HEK293 (cell line): ENCODE data around the gene ABCA2.
A peak's percentile ranks its signal among the peaks of the same experiment; 100 is the strongest.

Experiments
- GFI1B ChIP-seq: fragments of 450-650 bp; formaldehyde crosslinking; IDR thresholded peaks from 2 replicates; pipeline ENCODE4 v1.5.1; 2016; ENCODE audit warnings: missing biosample characterization, missing genetic modification characterization
- GLIS2 ChIP-seq: fragments of 450-650 bp; formaldehyde crosslinking; IDR thresholded peaks from 2 replicates; pipeline ENCODE4 v1.5.1; 2016; ENCODE audit warnings: missing biosample characterization, missing genetic modification characterization
- KLF16 ChIP-seq: fragments of 450-650 bp; formaldehyde crosslinking; IDR thresholded peaks from 2 replicates; pipeline ENCODE4 v1.5.1; 2017; ENCODE audit warnings: missing biosample characterization, missing genetic modification characterization
- KLF9 ChIP-seq: fragments of 450-650 bp; formaldehyde crosslinking; IDR thresholded peaks from 2 replicates; pipeline ENCODE4 v1.5.1; 2016; ENCODE audit warnings: missing biosample characterization, missing genetic modification characterization, low read depth
- OVOL3 ChIP-seq: fragments of 450-650 bp; formaldehyde crosslinking; IDR thresholded peaks from 2 replicates; pipeline ENCODE4 v1.5.1; 2016; ENCODE audit warnings: missing biosample characterization, missing genetic modification characterization
- SALL2 ChIP-seq: fragments of 450-650 bp; formaldehyde crosslinking; IDR thresholded peaks from 2 replicates; pipeline ENCODE4 v1.5.0; 2017; ENCODE audit warnings: missing biosample characterization, mild to moderate bottlenecking, missing genetic modification characterization, borderline replicate concordance
- TRIM28 ChIP-seq: IDR thresholded peaks from 2 replicates; pipeline ENCODE4 v1.6.1; 2011; ENCODE audit warnings: low read length, control low read depth, borderline replicate concordance
- WT1 ChIP-seq: fragments of 450-650 bp; formaldehyde crosslinking; IDR thresholded peaks from 2 replicates; pipeline ENCODE4 v1.5.1; 2016; ENCODE audit warnings: missing biosample characterization, missing genetic modification characterization
- ZBTB48 ChIP-seq: fragments of 450-650 bp; formaldehyde crosslinking; IDR thresholded peaks from 2 replicates; pipeline ENCODE4 v1.5.1; 2016; ENCODE audit warnings: missing biosample characterization, missing genetic modification characterization
- ZBTB8A ChIP-seq: fragments of 450-650 bp; formaldehyde crosslinking; IDR thresholded peaks from 2 replicates; pipeline ENCODE4 v1.5.1; 2016; ENCODE audit warnings: missing biosample characterization, missing genetic modification characterization
- ZNF157 ChIP-seq: fragments of 450-650 bp; formaldehyde crosslinking; IDR thresholded peaks from 2 replicates; pipeline ENCODE4 v1.5.1; 2016; ENCODE audit warnings: missing biosample characterization, missing genetic modification characterization
- ZNF19 ChIP-seq: fragments of 450-650 bp; formaldehyde crosslinking; IDR thresholded peaks from 2 replicates; pipeline ENCODE4; 2016; ENCODE audit warnings: missing biosample characterization, missing genetic modification characterization, low read depth
- ZNF2 ChIP-seq: fragments of 450-650 bp; formaldehyde crosslinking; IDR thresholded peaks from 2 replicates; pipeline ENCODE4 v1.5.1; 2016; ENCODE audit warnings: missing biosample characterization, missing genetic modification characterization
- ZNF391 ChIP-seq: fragments of 450-650 bp; formaldehyde crosslinking; IDR thresholded peaks from 2 replicates; pipeline ENCODE4 v1.5.1; 2016; ENCODE audit warnings: low read depth, missing biosample characterization, missing genetic modification characterization, borderline replicate concordance
- ZNF404 ChIP-seq: fragments of 450-650 bp; formaldehyde crosslinking; IDR thresholded peaks from 2 replicates; pipeline ENCODE4 v1.5.1; 2017; ENCODE audit warnings: missing biosample characterization, missing genetic modification characterization
- ZNF521 ChIP-seq: fragments of 450-650 bp; formaldehyde crosslinking; IDR thresholded peaks from 2 replicates; pipeline ENCODE4 v1.5.1; 2017; ENCODE audit warnings: missing biosample characterization, mild to moderate bottlenecking, missing genetic modification characterization
- ZNF664 ChIP-seq: fragments of 450-650 bp; formaldehyde crosslinking; IDR thresholded peaks from 2 replicates; pipeline ENCODE4 v1.5.1; 2016; ENCODE audit warnings: missing biosample characterization, missing genetic modification characterization
- ZXDB ChIP-seq: fragments of 450-650 bp; formaldehyde crosslinking; IDR thresholded peaks from 2 replicates; pipeline ENCODE4 v1.5.1; 2016; ENCODE audit warnings: missing biosample characterization, missing genetic modification characterization
- TF ChIP-seq, protein P1 (sequence below): fragments of 450-650 bp; formaldehyde crosslinking; IDR thresholded peaks from 2 replicates; pipeline ENCODE4 v1.5.1; 2016; ENCODE audit warnings: missing biosample characterization, missing genetic modification characterization
- TF ChIP-seq, protein P2 (sequence below): fragments of 450-650 bp; formaldehyde crosslinking; IDR thresholded peaks from 2 replicates; pipeline ENCODE4 v1.5.1; 2016; ENCODE audit warnings: missing biosample characterization, missing genetic modification characterization, low read depth
- TF ChIP-seq, protein P3 (sequence below): fragments of 450-650 bp; formaldehyde crosslinking; IDR thresholded peaks from 2 replicates; pipeline ENCODE4 v1.5.1; 2017; ENCODE audit warnings: missing biosample characterization, missing genetic modification characterization
- TF ChIP-seq, protein P4 (sequence below): fragments of 450-650 bp; formaldehyde crosslinking; IDR thresholded peaks from 2 replicates; pipeline ENCODE4 v1.5.1; 2016; ENCODE audit warnings: missing biosample characterization, missing genetic modification characterization
- TF ChIP-seq, protein P5 (sequence below): fragments of 450-650 bp; formaldehyde crosslinking; IDR thresholded peaks from 2 replicates; pipeline ENCODE4 v1.5.1; 2017; ENCODE audit warnings: missing biosample characterization, mild to moderate bottlenecking, missing genetic modification characterization, moderate library complexity
- TF ChIP-seq, protein P6 (sequence below): fragments of 450-650 bp; formaldehyde crosslinking; IDR thresholded peaks from 2 replicates; pipeline ENCODE4 v1.5.1; 2016; ENCODE audit warnings: missing biosample characterization, missing genetic modification characterization
- TF ChIP-seq, protein P7 (sequence below): fragments of 450-650 bp; formaldehyde crosslinking; IDR thresholded peaks from 2 replicates; pipeline ENCODE4 v1.5.1; 2016; ENCODE audit warnings: missing biosample characterization, missing genetic modification characterization
- TF ChIP-seq, protein P8 (sequence below): fragments of 450-650 bp; formaldehyde crosslinking; IDR thresholded peaks from 2 replicates; pipeline ENCODE4 v1.5.1; 2016; ENCODE audit warnings: missing biosample characterization, missing genetic modification characterization

ABCA2 gene

DNA sequence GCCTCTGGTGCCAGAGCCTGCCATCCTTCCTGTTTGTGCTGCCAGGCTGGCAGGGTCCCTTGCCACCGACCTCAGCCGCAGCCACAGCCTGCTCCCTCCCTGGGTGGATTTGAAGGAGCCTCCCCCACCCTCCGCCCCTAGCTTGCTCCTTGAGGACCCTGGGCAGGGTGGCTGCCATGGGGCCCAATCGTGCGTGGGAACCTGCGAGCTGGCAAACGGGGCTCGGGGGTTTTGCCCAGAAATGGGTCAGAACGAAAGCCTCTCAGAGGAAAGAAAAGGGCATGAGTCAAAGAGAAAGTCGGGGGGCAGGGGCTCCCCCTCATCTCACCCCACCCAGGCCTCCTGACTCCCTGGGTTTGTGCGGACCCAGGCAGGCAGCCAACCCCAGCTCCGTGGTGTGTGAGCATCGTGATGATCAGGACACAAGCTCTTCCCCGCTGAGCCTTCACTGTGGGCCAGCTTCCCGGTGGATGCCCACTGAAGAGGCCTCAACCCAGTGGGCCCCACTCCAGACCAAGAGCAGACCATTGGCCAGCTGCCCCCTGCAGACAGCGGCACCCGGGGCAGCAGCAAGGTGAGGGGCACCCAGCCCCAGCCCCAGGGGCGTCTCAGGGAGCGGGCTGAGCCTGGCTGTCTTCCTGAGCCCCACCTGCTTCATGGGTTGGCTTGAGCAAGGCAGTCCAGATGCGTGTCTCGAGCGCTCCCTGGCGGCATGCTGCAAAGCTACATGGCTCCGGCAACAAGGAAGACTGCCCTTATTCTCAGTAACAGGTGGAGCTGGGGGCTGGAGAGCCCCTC, 6.9 kb upstream of the ABCA2 start (continued):
- no peak for TF ChIP-seq GFI1B (tag by site-specific recombination)
- TF ChIP-seq, protein P1, sequence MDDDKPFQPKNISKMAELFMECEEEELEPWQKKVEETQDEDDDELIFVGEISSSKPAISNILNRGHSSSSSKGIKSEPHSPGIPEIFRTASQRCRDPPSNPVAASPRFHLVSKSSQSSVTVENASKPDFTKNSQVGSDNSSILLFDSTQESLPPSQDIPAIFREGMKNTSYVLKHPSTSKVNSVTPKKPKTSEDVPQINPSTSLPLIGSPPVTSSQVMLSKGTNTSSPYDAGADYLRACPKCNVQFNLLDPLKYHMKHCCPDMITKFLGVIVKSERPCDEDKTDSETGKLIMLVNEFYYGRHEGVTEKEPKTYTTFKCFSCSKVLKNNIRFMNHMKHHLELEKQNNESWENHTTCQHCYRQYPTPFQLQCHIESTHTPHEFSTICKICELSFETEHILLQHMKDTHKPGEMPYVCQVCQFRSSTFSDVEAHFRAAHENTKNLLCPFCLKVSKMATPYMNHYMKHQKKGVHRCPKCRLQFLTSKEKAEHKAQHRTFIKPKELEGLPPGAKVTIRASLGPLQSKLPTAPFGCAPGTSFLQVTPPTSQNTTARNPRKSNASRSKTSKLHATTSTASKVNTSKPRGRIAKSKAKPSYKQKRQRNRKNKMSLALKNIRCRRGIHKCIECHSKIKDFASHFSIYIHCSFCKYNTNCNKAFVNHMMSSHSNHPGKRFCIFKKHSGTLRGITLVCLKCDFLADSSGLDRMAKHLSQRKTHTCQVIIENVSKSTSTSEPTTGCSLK (tag by site-specific recombination): no peak
- peak; percentile 91 for TF ChIP-seq ZBTB8A (tag by site-specific recombination)
- TF ChIP-seq KLF9 (tag by site-specific recombination): no peak
- TF ChIP-seq, protein P2, sequence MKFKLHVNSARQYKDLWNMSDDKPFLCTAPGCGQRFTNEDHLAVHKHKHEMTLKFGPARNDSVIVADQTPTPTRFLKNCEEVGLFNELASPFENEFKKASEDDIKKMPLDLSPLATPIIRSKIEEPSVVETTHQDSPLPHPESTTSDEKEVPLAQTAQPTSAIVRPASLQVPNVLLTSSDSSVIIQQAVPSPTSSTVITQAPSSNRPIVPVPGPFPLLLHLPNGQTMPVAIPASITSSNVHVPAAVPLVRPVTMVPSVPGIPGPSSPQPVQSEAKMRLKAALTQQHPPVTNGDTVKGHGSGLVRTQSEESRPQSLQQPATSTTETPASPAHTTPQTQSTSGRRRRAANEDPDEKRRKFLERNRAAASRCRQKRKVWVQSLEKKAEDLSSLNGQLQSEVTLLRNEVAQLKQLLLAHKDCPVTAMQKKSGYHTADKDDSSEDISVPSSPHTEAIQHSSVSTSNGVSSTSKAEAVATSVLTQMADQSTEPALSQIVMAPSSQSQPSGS: no peak
- TF ChIP-seq ZNF157 (tag by site-specific recombination): no peak
- TF ChIP-seq KLF16: no peak
- peak; percentile 49; the same call in 1 of the 2 replicates for TF ChIP-seq ZXDB (tag by site-specific recombination)
- TF ChIP-seq OVOL3: no peak
- TF ChIP-seq, protein P3, sequence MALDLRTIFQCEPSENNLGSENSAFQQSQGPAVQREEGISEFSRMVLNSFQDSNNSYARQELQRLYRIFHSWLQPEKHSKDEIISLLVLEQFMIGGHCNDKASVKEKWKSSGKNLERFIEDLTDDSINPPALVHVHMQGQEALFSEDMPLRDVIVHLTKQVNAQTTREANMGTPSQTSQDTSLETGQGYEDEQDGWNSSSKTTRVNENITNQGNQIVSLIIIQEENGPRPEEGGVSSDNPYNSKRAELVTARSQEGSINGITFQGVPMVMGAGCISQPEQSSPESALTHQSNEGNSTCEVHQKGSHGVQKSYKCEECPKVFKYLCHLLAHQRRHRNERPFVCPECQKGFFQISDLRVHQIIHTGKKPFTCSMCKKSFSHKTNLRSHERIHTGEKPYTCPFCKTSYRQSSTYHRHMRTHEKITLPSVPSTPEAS (tag by site-specific recombination): no peak
- TF ChIP-seq, protein P4, sequence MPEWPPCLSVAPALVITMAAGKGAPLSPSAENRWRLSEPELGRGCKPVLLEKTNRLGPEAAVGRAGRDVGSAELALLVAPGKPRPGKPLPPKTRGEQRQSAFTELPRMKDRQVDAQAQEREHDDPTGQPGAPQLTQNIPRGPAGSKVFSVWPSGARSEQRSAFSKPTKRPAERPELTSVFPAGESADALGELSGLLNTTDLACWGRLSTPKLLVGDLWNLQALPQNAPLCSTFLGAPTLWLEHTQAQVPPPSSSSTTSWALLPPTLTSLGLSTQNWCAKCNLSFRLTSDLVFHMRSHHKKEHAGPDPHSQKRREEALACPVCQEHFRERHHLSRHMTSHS (tag by site-specific recombination): no peak
- TF ChIP-seq ZNF521 (tag by site-specific recombination): no peak
- TF ChIP-seq ZNF664 (tag by site-specific recombination): no peak
- TF ChIP-seq ZBTB48: no peak
- TF ChIP-seq SALL2: no peak
- TF ChIP-seq ZNF391 (tag by site-specific recombination): peak; percentile 26; the same call in 1 of the 2 replicates
- TF ChIP-seq GLIS2: peak; percentile 38
- TF ChIP-seq TRIM28: no peak
- no peak for TF ChIP-seq ZNF404 (tag by site-specific recombination)
- TF ChIP-seq, protein P5, sequence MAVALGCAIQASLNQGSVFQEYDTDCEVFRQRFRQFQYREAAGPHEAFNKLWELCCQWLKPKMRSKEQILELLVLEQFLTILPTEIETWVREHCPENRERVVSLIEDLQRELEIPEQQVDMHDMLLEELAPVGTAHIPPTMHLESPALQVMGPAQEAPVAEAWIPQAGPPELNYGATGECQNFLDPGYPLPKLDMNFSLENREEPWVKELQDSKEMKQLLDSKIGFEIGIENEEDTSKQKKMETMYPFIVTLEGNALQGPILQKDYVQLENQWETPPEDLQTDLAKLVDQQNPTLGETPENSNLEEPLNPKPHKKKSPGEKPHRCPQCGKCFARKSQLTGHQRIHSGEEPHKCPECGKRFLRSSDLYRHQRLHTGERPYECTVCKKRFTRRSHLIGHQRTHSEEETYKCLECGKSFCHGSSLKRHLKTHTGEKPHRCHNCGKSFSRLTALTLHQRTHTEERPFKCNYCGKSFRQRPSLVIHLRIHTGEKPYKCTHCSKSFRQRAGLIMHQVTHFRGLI (tag by site-specific recombination): 0 out of 2 replicates have a peak, but pooled peaks have one; percentile 24
- TF ChIP-seq, protein P6, sequence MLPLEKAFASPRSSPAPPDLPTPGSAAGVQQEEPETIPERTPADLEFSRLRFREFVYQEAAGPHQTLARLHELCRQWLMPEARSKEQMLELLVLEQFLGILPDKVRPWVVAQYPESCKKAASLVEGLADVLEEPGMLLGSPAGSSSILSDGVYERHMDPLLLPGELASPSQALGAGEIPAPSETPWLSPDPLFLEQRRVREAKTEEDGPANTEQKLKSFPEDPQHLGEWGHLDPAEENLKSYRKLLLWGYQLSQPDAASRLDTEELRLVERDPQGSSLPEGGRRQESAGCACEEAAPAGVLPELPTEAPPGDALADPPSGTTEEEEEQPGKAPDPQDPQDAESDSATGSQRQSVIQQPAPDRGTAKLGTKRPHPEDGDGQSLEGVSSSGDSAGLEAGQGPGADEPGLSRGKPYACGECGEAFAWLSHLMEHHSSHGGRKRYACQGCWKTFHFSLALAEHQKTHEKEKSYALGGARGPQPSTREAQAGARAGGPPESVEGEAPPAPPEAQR: no peak
- TF ChIP-seq, protein P7, sequence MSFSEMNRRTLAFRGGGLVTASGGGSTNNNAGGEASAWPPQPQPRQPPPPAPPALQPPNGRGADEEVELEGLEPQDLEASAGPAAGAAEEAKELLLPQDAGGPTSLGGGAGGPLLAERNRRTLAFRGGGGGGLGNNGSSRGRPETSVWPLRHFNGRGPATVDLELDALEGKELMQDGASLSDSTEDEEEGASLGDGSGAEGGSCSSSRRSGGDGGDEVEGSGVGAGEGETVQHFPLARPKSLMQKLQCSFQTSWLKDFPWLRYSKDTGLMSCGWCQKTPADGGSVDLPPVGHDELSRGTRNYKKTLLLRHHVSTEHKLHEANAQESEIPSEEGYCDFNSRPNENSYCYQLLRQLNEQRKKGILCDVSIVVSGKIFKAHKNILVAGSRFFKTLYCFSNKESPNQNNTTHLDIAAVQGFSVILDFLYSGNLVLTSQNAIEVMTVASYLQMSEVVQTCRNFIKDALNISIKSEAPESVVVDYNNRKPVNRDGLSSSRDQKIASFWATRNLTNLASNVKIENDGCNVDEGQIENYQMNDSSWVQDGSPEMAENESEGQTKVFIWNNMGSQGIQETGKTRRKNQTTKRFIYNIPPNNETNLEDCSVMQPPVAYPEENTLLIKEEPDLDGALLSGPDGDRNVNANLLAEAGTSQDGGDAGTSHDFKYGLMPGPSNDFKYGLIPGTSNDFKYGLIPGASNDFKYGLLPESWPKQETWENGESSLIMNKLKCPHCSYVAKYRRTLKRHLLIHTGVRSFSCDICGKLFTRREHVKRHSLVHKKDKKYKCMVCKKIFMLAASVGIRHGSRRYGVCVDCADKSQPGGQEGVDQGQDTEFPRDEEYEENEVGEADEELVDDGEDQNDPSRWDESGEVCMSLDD (tag by site-specific recombination): no peak; the same call in 1 of the 2 replicates
- no peak for TF ChIP-seq ZNF19 (tag by site-specific recombination)
- TF ChIP-seq, protein P8, sequence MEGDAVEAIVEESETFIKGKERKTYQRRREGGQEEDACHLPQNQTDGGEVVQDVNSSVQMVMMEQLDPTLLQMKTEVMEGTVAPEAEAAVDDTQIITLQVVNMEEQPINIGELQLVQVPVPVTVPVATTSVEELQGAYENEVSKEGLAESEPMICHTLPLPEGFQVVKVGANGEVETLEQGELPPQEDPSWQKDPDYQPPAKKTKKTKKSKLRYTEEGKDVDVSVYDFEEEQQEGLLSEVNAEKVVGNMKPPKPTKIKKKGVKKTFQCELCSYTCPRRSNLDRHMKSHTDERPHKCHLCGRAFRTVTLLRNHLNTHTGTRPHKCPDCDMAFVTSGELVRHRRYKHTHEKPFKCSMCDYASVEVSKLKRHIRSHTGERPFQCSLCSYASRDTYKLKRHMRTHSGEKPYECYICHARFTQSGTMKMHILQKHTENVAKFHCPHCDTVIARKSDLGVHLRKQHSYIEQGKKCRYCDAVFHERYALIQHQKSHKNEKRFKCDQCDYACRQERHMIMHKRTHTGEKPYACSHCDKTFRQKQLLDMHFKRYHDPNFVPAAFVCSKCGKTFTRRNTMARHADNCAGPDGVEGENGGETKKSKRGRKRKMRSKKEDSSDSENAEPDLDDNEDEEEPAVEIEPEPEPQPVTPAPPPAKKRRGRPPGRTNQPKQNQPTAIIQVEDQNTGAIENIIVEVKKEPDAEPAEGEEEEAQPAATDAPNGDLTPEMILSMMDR (tag by site-specific recombination): peak; percentile 93
- TF ChIP-seq ZNF2: no peak
- 0 out of 2 replicates have a peak, but pooled peaks have one; percentile 9 for TF ChIP-seq WT1 (tag by site-specific recombination)
